ENCODE results near the gene TEKT5.
"Not testable (repeated sequence)": the region's sequence is repeated elsewhere in the genome, so short reads cannot be mapped to it uniquely, and the experiment has no call there.

TEKT5 gene

GRCh38 chr16:10629592-10629963 is 65.2 kb downstream of the TEKT5 start:
- DNase-seq: no peak

GRCh38 chr16:10625595-10626357 is 69.0 kb downstream of the TEKT5 start:
- no peak for DNase-seq

- no peak for DNase-seq
Measured at GRCh38 chr16:10624527-10624926, 70.2 kb downstream of the TEKT5 start.

DNA sequence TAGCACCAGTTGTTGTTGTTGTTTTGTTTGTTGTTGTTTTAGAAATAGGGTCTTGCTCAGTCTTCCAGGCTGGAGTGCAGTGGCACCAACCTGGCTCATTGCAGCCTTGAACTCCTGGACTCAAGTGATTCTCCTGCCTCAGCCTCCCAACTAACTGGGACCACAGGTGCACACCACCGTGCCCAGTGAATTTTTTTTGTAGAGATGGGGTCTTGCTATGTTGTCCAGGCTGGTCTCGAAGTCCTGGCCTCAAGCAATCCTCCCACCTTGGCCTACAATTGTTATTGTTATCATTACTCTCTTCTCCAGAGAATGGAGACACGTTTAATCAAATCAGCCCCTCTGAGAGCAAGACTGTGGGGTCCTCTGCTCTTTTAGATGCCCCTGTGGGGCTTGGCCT is 71.7 kb downstream of the TEKT5 start:
- no peak for DNase-seq

- DNase-seq: no peak
Measured at GRCh38 chr16:10622036-10622921, 72.5 kb downstream of the TEKT5 start.

- DNase-seq: not testable (repeated sequence)
Measured at GRCh38 chr16:10621216-10621949, 73.3 kb downstream of the TEKT5 start.

- DNase-seq: no peak
Measured at GRCh38 chr16:10620120-10620519, 74.6 kb downstream of the TEKT5 start.

DNA sequence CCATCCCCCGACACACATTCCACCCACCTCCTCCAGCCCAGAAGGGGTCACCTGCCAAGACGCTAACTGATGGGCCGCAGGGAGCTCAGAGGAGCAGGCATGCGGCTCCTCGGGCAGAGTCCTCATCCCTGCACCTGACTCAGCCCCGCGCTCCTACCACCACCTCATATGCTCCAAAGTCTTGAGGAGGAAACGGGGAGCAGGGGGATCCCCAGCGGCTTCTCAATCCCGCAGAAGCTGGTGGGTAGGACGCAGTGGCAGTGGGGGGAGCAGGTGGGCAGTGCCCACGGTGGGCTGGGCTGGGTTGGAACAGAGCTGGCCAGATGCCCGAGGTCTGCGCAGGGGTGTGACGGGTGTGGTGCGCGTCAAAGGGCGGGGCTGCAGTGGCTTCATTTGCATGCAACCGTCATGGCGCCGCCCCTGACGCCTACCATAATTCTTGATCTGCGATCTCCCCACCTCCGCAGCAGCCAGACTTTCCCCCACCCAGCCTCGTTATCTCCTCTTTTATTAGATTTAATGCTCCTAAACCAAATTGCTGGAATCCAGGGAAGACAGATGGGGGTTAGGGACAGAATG is 75.4 kb downstream of the TEKT5 start:
- DNase-seq: no peak

GRCh38 chr16:10618710-10619209 is 76.0 kb downstream of the TEKT5 start:
- DNase-seq: no peak

DNA sequence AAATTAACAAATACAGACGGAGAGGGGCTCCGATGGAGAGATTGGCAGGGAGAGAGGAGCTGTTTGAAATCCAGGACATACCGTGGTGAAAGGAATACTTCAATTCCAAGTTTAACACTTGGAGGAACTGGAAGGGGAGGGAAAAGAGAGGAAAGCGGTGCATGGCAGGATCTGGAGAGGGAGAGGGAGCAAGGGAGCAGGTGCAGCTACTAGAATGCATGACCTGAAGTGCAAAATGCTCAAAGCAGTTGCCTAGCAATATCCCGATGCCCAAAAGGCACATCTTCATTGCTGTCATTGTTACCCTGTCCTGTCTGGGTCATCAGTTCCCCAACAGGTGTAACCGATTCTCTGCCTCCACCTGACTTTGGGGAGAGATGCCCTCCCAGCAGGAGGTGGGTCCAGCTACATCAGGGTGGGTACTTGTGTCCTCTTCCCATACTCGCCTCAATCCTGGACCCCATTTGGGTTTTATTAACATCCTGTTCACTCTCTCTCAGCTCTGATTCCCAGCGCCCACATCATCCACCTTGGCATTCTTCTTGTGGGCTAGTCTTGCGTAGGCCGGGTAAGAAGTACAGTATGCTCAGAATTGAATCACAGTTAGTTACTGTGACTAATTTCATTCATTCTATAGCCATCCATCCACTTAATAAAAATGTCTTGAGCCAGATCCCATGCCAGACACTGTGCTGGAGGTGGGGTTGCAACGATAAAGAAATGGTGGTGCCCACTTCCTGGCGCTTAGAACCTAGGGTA is 76.9 kb downstream of the TEKT5 start:
- DNase-seq: no peak

DNA sequence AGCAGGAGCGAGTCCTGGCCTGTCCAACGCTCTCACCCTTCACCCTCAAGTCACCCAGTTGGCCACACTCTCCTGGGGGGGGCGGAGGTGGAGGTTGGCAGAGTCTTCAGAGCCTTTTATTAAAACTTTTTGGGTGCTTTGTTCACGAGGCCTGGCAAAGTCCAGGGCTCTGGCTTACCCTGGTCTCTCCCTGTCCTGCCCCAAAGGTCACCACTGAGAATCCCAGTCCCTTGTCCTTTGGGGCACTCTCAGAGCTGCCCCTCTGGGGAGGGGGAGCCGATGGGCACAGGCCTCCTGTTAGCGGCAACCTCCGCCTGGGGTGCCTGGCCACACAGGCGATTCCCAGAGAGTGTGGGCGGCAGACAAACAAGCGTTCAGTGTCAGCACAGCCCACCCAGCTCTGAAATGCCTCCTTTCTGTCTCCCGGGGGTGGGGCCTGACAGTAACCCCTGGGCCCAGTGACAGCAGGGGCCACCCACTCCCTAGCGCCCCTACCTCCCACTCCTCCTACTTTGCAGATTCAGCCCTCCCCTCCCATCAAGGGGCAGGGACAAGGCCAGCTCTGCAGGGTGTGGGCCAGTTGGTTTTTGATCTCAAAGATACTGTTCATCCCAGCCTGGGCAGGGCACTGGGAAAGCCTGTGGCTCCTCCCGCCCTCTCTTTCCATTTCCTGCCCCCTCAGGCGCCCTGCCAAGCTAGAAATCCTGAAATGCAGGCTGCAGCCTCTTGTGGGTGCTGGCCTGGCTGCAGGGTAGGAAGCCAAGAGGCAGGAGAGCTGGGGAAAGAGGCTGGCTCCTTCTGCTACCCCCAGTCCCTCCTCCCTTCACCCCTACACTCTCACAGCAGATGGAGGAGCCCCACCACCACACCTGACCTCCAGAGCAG is 77.7 kb downstream of the TEKT5 start:
- DNase-seq: no peak

- DNase-seq: no peak
Measured at GRCh38 chr16:10616419-10616755, 78.3 kb downstream of the TEKT5 start.

- no peak for DNase-seq
Measured at GRCh38 chr16:10614685-10615084, 80.0 kb downstream of the TEKT5 start.

DNA sequence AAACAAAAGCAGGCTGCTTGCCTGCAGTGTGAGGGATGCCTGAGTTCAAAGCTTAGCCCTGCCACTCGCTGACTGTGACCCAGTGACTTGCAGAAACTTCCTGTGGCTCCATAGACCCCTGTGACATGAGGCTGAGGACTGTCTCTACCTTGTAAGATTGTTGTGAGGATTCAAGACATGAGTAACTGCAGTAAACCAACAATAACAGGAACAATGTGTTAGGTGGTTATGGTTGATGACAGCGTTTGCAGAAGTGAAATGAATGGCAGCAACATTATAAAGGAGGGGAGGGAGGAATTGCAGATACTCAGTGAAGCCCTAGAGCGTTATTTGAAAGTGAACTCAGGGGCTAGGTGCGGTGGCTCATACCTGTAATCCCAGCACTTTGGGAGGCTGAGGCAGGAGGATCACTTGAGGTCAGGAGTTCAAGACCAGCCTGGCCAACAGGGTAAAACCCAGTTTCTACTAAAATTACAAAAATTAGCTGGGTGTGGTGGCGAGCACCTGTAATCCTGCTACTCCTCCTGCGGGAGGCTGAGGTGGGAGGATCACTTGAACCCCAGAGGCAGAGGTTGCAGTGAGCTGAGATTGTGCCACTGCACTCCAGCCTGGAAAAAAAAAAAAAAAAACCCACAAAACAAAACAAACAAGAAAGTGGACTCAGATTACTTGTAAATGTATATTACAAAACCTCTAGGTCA is 80.8 kb downstream of the TEKT5 start:
- no peak for DNase-seq

GRCh38 chr16:10612649-10613179 is 82.0 kb downstream of the TEKT5 start:
- no peak for DNase-seq

DNA sequence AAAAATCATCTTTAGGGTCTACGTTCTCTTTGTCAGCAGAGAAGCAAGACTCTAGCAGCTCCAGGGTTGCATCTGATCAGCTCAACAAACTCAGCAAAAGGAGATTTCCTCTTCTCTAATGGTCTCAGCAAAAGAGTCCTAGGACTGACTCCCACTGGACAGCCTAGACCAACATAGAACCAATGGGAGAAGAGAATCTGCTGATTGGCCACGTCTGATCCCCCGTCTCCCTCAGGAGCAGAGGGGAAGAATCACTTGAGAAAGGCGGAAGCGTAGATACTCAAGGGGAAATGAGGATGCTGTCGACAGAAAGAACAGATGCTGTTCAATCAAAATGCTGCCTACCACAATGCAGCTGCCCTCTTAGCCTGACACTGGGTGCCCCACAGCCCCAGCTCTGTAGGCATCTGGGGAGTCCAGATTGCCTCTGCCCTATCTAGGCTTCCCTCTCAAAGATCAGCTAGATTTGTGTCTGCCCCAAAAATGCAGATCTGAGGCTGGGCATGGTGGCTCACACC is 82.8 kb downstream of the TEKT5 start:
- DNase-seq: no peak

DNA sequence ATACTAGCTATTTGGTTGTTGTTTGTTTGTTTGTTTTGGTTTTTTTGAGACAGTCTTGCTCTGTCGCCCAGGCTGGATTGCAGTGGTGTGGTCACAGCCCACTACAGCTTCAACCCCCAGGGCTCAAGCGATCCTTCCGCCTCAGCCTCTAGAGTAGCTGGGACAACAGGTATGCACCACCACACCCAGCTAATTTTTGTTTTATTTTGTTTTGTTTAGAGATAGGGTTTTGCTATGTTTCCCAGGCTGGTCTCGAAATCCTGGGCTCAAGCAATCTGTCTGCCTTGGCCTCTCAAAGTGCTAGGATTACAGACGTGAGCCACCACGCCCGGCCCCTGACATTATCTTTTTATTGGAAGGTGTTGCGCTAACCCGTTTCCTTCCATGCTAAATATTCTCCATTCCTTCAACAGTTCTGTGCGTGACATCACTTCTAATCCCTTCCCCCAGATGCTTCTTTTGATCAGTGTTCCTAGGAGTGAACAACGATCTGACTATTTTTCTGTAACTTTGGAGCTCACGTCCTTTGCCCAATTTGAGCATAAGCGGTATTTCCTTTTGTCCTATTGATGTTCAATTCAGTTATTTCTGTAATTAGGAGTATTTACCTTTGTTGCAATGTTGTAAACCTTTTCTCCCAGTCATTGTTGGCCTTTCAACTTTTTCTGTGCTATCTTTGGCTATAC is 84.1 kb downstream of the TEKT5 start:
- no peak for DNase-seq

- no peak for DNase-seq
Measured at GRCh38 chr16:10609402-10609774, 85.3 kb downstream of the TEKT5 start.

DNA sequence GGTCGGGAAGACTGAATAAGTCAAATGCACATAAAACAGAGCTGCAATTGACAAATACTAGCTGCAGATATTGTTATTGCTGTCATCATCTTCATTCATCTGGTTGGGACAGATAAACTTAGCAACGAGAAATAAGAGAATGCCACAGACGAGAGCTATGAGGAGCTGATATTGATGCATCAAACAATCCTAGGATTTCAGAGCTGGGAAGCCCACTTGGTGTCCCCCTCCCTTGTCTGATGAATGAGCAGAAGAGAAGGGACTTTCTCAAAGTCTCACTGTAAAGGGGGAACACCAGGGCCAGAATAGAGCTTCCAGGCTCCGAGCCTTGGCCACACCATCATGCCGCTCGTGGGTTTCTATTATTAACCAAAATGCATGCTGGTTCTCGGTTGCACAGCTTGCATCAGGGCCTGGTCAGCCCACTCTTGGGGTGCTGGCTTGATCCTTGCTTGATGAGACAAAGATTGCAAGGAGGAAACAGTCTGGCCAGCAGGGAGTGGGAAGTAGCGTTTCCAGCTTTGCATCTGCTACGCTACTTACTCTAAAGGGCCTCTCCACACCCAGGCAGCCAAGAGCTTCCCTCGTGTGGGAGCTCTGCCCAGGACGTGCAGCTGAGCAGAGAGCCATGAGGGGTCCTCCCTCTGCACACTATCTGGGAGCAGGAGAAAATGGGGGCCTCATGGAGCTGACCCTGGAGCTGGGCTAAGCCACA is 85.9 kb downstream of the TEKT5 start:
- DNase-seq: no peak
